GM21423 (cell line): Measurements from ENCODE around the gene RASGEF1C.
"Not testable (repeated sequence)": the region's sequence is repeated elsewhere in the genome, so short reads cannot be mapped to it uniquely, and the experiment has no call there.

ENCODE experiments used
- ATAC-seq: cut with Tn5 transposase; IDR thresholded peaks from one replicate; pipeline ENCODE4 v1.9.1; 2021; ENCODE audit warnings: mild to moderate bottlenecking, moderate library complexity; ENCODE audit not compliant: unreplicated experiment

The RASGEF1C gene

DNA sequence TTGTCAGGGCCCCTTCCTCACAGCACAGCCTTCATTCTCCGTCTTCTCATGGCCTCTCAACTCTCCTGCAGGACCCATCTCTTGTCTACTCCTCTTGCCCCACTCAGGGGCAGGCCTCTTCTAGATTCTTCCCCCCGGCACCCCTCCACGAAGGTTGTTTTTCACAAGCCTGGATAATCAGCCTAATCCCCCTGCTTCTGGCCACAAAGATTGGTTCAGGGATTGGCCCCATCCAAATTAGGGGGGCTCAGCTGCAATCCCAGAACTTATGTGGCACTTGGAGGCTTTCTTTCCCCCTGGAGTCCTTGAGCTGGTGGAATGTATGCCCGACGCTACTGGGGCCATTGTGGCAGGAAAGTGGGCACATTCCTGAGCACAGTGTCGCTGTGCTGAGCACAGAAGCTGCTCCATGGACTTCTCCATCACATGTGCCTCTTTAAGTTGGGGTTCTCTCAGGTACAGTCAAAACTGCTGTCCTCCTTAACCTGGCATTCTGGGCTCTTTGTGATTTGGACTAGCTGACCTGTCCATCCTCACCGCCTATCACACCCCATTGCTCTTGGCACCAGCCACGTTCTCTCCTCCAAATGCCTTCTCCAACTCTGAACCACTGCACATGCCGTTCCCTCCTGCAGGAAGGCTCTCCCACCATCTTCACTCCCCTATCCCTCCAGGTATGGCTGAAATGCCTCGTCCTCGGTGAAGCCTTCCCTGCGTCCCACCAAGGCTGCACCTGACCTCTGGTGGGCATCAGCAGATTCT lies 70.6 kb downstream of the RASGEF1C start:
- no peak for ATAC-seq

DNA sequence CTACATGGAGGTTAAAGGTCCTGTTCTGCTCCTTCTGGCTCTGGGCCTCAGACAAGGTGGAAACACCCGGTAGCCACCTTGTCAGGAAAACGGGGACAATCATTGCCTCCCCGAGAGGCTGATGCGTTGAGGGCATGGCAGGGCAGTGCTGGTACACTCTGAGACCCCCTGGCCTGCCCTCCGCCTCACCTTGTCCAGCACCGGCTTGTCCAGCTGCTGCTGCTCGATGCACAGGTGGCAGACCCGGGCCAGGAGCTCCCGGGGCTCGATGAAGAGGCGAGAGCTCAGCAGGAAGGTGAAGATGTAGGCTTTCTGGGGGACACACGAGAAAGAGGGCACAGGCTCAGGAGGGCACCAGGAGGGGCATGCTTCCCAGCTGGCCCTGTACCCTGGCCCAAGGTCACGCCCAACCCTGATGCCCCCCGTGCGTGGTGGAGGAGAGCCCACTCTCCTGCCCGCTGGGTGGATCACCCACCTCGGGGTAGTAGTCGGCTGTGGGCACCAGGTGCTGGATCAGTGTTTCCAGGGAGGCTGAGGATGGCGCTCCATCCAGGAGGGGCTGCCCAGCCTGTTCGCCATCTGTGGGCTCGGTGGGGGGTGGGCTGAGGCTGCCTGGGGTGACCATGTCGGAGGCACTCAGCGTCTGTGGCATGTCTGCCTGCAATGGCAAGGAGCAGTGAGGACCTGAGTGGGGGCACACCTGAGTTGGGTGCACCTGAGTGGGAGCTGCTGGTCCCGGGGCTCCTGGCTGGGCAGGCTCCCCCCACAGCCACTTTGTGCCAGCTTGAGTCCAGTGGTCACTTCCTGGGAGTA lies 71.4 kb downstream of the RASGEF1C start:
- ATAC-seq, result no peak

DNA sequence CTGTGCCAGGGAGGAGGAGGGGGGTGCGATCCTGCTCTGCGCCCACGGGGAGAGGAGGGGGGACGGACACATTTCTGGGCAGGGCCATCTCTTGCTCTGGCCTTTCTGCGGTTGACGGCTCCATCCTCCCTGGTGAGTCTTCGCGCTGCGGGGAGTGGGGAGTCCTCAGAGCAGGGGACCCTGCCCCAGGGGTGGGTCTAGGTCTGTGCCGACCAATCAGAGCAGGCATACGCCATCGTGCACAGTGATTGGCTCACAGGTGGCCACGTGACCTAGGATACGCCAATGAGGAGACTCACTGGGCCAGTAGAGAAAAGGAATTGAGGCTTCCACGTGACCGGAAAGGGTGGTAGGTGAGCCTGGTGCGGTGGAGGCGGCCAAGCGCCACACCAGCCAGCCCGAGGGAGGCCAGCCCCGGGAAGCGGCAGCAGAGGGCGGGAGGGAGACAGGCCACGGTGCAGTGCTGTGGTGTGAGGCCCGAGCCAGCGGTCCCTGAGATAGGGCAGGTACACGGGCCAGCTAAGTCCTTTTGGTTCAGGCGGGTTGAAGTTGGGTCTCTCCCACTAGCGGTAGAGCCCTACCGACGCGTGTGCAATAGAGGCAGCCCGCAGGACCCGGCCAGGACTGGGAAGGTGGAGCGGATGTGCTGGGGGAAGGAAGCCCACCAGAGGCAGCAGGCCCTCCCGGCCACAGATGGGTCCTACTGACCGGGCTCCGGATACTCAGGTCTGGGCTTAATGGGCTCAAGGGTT lies 72.2 kb downstream of the RASGEF1C start:
- no peak for ATAC-seq

DNA sequence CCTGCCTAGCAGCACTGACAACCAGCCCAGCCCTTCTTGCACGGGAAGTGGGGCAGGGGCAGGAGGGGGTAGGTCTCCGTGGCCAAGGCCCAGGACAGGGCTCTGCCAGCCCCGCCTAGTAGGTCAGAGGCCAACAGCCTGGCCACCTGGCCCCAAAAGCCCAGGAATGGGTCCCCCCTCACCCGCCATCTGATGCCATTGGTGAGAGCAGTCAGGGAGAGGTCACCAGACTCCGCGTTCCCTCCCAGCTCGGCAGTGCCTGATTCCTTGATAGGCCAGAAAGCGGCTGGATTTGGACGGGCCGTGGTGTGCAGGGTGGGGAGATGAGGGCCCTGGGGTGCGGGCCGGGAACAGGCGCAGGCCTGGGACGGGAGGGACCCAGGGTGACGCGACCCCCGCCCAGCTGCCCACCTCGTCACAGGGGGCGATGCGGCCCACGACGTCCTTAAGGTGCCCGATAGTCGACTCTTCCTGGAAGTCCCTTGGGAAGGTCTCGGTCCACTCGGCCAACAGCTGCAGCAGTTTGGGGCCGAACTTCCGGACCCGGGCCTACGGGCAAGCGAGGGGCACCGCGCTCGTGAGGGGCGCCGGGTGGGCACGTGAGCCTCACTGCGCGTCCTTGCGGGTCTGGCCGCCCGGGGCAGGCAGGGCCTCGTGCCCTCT lies 72.9 kb downstream of the RASGEF1C start:
- ATAC-seq, result no peak

DNA sequence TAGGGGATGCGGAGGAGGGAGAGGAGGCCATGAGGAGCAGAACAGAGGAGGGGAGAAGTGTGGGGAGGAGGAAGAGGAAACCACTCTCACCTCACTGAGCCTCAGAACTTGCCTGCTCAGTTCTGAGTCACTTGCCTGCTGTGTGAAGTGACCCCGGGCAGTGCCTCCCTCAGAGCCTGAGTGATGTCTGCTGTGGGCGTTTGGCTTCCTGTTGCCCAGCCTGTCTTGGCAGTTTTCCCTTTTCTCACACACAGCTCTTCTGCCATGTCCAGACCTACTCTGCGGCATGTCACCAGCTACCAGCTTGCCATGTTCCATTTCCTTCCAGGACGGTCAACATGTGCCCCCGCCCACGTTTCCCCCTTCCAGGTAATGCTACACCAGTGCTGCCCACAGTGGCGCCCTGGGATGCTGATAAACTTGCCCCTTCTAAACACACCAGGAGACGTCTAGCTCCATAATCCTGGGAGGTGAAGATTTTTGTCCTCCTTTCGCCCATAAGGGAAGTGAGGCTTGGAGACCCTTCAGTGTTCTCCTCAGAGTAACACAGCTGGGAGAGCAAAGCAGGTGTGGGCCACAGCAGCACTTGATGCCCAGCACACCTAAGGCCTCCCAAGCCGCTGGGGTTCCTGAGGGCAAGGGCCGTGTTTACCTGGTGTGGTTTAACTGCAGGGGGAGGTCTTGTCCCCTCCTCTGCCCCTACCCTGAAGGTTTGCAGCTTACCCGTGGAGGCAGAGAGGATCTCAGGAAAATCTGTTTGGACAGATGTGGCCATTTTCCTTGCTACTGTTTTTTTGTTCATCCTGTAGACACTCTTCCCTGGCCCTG lies 73.7 kb downstream of the RASGEF1C start:
- ATAC-seq, result no peak

DNA sequence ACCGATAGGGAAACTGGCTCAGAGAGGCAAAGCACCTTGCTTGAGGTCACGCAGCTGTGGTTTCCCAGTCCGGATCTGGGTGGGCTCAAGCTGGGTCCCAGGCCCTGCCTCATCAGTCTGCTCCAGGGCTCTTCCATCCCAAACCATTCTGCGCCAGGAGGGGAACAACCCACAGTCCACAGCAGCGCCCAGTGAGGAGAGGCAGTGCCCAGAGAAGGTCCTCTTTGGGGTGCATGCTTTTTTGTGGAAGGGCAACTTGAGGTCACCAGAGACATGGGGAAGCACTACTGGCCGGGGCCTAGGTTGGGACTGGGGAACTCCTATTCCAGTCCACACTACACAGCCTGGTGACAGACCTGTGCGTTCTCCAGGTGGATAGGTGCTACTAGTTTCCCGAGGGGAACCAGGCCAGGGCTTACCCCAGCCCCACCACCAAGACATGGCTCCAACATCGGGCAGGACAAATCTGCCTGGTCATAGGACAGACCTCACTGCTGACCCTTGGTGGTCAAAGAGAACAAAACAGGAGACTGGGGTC lies 75.0 kb downstream of the RASGEF1C start:
- ATAC-seq, result no peak

DNA sequence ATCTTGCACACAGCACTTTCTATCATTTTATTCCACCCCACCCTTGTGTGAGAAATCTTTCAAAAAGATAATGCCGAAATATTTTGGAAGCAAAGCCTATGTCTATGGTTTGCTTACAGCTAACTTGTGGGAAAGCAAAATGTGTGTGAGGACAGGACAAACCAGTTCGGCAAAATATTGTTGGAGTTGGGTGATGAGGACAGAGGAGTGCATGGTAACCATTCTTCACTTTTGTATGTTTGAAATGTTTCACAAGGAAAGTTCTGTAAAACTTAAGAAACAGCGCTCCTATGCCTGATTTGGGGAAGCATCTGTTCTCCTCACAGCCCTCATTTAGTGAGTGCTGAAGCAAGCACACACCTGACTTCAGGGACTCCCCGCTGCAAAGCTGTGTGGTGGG lies 75.5 kb downstream of the RASGEF1C start:
- ATAC-seq, result no peak

DNA sequence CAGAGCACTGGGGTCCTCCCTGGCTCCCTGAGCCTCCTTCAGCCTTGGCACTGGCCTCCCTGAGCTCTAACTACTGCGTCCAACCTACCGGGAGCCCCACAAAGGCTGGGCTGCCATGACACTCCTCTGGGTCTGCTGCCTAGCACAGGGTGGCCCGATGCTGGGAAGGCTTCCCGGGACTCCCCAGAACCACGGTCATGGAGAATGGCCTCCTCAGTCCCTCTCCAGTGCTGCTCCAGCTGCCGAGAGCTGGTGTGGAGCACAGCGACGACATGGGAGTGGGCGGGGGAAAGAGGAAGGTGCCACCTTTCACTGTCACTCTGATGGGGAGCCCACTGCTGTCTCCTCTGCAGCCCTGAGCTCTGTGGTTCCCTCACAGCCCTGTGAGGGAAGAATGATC lies 76.0 kb downstream of the RASGEF1C start:
- no peak for ATAC-seq

DNA sequence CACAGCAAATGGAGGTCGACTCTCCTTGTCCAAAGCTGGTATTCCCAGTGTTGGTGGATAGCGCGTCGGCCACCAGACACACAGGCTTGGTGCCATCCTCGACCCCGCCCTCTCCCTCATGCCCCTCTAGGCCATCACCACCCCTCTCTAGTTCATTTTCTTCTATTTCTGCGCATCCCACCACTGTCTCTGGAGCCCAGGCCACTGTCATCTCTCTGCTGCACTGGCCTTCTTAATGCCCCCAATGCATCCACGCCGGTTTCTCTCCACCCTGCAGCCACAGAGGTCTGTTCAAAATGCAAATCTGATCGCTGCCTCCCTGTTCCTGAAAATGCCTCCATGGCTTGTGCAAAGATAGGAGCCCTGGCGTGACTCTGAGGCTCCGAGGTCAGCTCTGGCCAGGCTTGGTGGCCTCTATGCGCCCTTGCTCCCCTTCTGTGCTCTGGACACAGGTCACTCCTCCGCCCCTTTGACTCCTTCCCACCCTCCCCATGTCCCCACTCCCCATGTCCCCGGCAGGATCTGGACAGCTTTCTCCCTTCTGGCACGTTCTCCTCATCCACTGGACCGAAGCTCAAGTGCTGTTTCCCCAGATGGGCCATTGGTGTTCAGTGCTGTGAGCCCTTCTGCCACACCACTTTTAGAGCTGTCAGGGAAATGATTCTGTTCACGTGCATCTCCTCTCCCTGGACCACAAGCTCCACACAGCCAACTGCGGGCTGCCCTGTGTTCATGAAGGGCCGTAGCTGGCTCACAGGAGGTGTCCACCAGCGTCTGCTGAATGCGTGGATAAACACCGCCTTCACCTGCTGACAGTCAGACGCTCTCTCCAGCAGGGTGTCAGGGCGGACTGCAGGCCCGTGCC lies 77.9 kb downstream of the RASGEF1C start:
- ATAC-seq, result no peak

DNA sequence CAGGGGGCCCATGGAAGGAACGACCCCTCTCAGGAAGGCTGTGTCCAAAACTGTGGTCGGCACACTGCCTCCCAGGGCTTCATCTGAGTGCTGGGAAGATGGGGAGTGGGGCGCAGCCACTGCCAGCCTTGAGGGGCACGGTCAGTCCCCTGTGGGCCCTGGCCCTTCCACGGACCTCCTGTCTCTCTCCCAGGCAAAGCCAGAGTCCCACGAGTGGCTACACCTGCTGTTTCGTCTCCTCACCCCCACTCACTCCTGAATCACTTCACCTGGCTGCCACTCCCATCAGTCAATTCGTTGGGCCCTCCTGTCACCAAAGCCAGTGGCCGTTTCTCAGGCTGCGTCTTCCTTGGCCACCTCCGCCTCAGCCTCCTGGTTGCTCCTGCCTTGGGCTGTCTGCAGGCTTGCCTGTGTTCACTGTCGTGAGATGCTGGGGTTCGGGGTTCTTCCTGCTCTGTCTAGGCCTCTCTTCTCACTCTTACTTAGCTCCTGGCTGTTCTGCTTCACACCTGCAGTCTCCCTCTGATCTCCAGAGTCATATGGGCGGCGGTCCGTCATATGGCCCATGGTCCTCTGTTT lies 78.6 kb downstream of the RASGEF1C start:
- ATAC-seq, result no peak

DNA sequence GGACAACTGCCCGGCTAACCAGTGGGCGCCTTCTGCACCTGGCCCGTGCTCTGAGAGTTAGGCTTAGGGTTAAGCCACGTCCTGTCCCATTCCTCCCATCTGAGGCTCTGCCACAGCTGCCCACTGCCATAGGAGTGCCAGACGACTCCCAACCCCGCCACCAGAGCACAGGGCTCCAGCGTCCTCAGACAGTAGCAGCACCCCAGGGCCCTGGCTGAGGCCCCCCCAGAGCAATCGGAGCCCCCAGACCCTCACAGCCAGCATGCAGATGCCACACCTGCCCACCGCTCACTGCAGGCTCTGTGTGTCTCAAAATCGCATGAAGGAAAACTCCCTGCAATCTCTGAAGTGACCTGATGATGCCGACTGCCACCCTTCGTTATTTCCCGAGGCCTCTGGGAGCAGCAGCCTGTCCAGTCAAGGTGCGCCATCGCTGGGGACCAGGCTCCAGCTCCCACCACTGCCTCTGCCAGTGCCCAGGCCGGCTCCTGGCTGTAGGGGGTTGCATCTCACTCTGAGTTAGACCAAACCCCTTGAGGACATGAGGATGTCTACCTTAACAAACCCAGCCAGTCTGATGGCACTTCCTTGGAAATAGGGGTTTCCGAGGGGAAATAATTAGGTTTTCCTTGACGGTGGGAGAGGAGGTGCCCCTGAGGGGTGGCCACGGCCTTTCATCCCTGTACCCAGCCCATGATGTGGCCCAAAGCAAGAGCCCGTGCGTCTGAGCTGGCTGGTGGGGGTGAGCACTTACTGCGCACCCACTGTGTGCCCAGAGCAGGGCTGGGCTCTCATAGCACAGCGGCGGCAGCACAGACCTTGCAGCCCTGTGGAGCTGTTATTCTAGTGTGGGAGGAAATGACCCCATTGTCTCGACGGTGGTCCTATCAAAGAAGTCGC lies 79.5 kb downstream of the RASGEF1C start:
- no peak for ATAC-seq

DNA sequence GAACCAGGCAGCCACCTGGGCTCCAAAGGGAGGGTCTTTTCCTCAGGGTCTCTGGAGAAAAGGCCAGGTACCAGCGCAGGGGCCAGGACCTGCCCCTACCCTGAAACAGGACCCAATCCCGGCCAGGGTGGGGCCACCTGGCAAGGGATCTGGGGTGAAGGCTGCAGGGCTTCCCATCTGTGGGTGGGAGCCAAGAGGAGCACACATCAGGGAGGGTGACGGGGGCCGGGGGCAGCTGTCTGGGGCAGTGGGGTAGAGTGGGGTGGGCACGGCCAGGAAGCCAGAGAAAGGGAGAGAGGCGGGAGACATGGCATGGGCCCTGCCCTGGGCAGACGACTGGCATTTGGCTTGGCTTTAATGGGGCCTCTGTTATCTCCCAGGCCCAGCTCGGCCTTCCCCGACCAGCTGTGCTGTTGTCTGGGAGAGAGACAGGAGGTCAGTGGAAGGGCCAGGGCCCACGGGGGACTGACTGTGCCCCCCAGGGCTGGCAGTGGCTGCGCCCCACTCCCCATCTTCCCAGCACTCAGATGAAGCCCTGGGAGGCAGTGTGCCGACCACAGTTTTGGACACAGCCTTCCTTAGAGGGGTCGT lies 80.2 kb downstream of the RASGEF1C start:
- no peak for ATAC-seq

DNA sequence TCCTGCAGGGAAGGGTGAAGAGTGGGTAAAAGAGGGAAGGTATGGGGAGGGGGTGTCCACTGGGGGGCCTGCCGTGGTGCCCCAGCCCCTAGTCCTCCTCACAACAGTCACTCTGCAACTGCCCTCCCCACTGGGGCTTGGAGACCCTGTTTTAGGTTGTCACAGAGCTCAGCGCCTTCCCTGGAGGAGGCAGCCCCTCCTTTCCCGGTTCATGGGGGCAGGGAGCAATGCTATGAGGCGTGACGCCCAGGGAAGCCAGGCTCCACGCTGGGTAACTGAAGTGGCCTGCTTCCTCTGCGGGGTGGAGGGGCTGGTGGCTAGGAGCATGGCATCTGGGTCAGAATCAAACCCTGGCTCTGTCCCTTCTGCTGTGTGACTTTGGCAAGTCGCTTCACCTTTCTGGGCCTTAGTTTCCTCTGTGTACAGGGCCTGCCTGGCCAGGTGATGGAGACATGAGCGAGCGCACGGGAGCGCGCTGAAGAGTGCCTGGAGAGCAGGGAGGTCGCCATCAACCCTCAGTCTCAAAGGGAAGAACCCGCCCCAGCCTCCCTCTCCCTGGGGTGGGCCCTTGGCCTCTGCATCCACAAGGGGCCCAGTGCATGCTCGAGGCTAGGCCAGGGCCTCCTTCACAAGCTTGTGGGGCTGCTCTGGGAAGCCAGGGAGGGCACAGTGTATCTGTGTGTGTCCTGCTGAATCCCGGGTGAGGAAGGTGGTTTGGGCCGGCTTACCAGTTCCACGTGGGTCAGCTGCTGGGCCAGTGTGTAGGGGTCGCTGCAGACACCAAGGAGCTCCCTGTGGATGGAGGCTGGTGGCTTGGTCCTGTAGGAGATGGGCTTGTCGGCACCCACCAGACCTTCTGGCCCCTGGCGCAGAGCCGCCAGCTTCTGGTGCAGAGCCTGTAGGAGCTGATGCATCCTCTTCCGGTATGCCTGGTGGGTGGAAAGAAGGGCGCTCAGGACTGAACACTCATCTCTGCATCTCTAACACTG lies 81.0 kb downstream of the RASGEF1C start:
- no peak for ATAC-seq

DNA sequence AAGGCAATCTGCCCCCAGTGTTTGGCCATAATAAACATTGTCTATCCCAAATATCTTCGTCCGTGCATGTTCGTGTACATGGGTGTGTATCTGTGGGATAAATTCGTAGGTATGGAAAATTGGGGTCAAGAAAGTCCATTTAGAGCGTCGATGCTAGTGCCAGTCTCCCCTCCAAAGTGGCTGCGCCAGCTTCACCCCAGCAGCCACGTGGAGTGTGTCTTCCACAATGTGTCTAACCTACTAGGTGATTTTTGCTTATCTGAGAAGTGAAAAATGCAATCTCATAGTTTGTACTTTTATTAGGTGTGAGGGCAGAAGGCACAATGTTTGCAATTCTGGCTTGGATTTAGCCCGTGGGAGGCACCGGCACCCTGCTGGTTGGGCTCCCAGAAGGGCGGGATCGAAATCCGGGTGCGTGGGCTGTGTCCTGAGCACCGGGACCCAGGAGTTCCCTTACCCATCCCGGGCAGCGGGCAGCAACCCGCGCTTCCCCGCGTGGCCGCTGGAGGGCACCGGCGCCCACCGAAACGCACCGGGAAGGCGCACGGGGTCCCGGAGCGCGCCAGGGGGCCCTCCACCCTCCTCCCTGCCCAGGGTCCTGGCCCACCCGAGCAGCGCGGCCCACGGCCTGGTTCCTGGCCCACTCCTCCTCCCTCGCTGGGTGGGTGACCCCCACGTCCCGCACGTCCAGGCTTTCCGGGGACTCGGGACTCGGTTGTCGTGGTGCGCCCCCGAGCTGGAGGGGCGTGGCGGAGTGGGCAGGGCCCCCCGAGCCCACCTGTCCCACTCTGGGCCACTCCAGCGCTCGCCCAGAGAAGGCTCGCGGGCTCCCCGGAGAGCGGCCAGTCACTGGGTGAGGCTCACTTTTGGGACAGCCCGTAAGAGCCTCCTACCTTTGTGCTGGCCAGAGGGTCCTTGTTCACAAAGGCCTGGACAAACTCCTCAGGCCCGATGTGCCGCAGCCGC lies 82.0 kb downstream of the RASGEF1C start:
- no peak for ATAC-seq

DNA sequence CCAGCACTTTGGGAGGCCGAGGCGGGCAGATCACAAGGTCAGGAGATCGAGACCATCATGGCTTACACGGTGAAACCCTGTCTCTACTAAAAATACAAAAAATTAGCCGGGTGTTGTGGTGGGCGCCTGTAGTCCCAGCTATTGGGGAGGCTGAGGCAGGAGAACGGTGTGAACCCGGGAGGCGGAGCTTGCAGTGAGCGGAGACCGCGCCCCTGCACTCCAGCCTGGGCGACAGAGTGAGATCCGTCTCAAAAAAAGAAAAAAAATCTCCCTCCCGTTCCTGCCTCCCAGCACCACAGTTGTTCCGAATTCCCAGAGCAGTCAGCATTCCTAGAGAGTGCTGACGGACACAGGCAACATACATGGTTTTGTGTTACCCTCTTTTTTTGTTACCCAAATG lies 82.9 kb downstream of the RASGEF1C start:
- not testable (repeated sequence) for ATAC-seq
